Lung (tissue), 12 donors: ENCODE data around the gene TCEANC. TPM values are rescaled to one million over a fixed set of nuclear protein-coding genes. Genes with fewer than 3 reads are reported as not detected.

Experiments
- ATAC-seq: fragments of 200-7000 bp; cut with Tn5 transposase; one replicate; pipeline ENCODE4 v1.9.1; 2020; ENCODE audit warnings: moderate number of reproducible peaks; ENCODE audit not compliant: insufficient read depth, low FRiP score
- DNase-seq, 3 donors: peaks; one replicate each; pipeline ENCODE4 v3.0.0-alpha.2; 2013 to 2017
- H3K27ac ChIP-seq, 2 donors: one replicate each; pipeline ENCODE4 v1.5.1; 2013; ENCODE audit warnings: mild to moderate bottlenecking in 2 of 2, moderate library complexity in 2 of 2, control low read depth in 1 of 2, inconsistent platforms in 1 of 2, low read depth in 1 of 2, low read length in 1 of 2
- H3K27me3 ChIP-seq, 3 donors: one replicate each; pipeline ENCODE4 v1.5.1; 2013; ENCODE audit warnings: low read length in 2 of 3; ENCODE audit not compliant: control insufficient read depth in 3 of 3, insufficient read depth in 3 of 3
- H3K36me3 ChIP-seq, 4 donors: one replicate each; pipeline ENCODE4 v1.5.1; 2013; ENCODE audit warnings: low read length in 4 of 4, mild to moderate bottlenecking in 1 of 4, moderate library complexity in 1 of 4; ENCODE audit not compliant: control insufficient read depth in 4 of 4, insufficient read depth in 4 of 4
- H3K4me1 ChIP-seq, 5 donors: one replicate each; pipeline ENCODE4 v1.5.1; 2013; ENCODE audit warnings: low read length in 5 of 5, mild to moderate bottlenecking in 2 of 5, moderate library complexity in 1 of 5; ENCODE audit not compliant: control insufficient read depth in 5 of 5, insufficient read depth in 5 of 5
- H3K4me3 ChIP-seq: one replicate; pipeline ENCODE4 v1.5.1; 2013; ENCODE audit warnings: mild to moderate bottlenecking, control low read depth, moderate library complexity
- H3K9ac ChIP-seq, 2 donors: one replicate each; pipeline ENCODE4 v1.5.1; 2013; ENCODE audit warnings: low read length in 2 of 2, control low read depth in 1 of 2; ENCODE audit not compliant: insufficient read depth in 1 of 2
- H3K9me3 ChIP-seq, 4 donors: one replicate each; pipeline ENCODE4 v1.5.1; 2013; ENCODE audit warnings: low read length in 3 of 4, mild to moderate bottlenecking in 1 of 4, moderate library complexity in 1 of 4; ENCODE audit not compliant: control insufficient read depth in 4 of 4, insufficient read depth in 3 of 4
- WGBS, 2 donors: extraction: QIAGEN DNeasy Blood & Tissue Kit; methylation state at CpG; one replicate each; pipeline ENCODE4 v1.1.7; 2013; 5-methylcytosine and 5-hydroxymethylcytosine counted together
- polyA plus RNA-seq, 2 donors: library from polyadenylated mRNA; stranded (reverse); fragments of 200-250 nt; gene quantifications; one replicate each; pipeline ENCODE4 v1.2.1, GENCODE V29; 2013
- total RNA-seq, 2 donors: library from RNA; depleted of rRNA in 1 of 2; stranded (reverse); fragments of >200 nt in 1 of 2; gene quantifications; one replicate each; pipeline ENCODE4 v1.2.1, GENCODE V29; 2014 to 2021
- TF ChIP-seq, protein P1 (sequence below): IDR thresholded peaks from 2 replicates; pipeline ENCODE4 v1.5.1; 2012; ENCODE audit warnings: mild to moderate bottlenecking; ENCODE audit errors: control extremely low read depth, extremely low read depth
- donor health status: control.
- donor health status: control.
- donor health status: Bipolar disorder and iron deficiency.
- donor health status: healthy.
- donor health status: DM: yes; HTN: yes; CAD: no.

The TCEANC gene
- total and polyA plus RNA-seq, 4 donors: 0.94 to 6.7 (median 2.7) TPM

DNA sequence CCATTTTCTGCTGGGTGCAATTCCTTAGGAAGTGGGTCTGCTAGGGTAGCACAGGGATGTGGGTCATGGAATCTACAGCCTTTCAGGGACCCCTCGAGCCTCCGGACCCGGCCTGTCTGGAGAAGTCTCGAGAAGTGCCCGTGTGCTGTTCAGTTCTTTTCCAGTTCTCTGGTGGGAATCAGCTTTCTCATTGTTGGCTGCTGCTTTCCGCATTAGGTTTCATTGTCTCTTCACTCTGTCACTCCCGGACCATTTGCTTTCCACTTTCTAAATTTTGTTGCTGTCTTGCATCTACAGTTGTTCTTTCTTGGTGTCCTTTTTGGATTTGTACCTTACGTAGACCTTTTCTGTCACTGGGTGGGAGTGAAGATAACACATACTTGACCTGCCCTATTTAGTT is 42.0 kb downstream of the TCEANC start:
- ATAC-seq: no peak
- Histone ChIP-seq H3K27ac (no peak overlapping the region), H3K27me3 (peaks cover 0 to 41% (median 39%) of the 10 kb centered on the region in 3 donors), H3K9ac (no peak overlapping the region), H3K9me3 (no peaks in the 10 kb centered on the region), H3K4me1 (peaks cover 0 to 24% (median 3%) of the 10 kb centered on the region in 5 donors), H3K36me3 (no peaks in the 10 kb centered on the region), H3K4me3 (no peak overlapping the region)
- TF ChIP-seq, protein P1, sequence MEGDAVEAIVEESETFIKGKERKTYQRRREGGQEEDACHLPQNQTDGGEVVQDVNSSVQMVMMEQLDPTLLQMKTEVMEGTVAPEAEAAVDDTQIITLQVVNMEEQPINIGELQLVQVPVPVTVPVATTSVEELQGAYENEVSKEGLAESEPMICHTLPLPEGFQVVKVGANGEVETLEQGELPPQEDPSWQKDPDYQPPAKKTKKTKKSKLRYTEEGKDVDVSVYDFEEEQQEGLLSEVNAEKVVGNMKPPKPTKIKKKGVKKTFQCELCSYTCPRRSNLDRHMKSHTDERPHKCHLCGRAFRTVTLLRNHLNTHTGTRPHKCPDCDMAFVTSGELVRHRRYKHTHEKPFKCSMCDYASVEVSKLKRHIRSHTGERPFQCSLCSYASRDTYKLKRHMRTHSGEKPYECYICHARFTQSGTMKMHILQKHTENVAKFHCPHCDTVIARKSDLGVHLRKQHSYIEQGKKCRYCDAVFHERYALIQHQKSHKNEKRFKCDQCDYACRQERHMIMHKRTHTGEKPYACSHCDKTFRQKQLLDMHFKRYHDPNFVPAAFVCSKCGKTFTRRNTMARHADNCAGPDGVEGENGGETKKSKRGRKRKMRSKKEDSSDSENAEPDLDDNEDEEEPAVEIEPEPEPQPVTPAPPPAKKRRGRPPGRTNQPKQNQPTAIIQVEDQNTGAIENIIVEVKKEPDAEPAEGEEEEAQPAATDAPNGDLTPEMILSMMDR: no peak
- WGBS, 2 donors: 76 to 82% methylated on average over 8 of the region's 8 CpGs
- DNase-seq: no peak

DNA sequence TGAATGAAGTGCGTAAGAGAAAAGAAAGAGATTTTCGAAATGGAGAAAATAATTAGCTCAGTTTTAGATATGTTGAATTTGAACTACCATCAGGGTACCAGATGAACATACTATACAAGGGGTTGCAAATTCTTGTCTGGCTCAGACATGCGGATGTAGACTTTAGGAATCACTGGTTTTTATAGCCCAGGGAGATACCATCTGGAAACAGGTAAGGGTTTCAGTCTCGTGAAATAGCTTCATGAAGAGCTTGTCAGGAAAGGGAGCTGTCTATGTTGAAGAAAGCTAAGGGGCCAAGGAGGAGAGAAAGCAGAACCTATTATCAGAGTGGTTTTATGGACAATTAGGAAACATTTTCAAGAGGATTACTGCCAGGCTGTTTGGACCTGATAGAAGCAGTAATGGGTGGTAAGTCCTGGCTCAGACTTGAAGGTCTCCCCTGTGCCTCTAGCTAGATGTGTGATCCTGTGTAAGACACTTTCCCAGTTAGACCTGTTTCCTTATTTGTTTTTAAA is 42.7 kb downstream of the TCEANC start:
- no peak overlapping the region for H3K9ac ChIP-seq
- peaks cover 0 to 40% (median 34%) of the 10 kb centered on the region in 3 donors for H3K27me3 ChIP-seq
- TF ChIP-seq, protein P1: no peak
- DNase-seq (no peak), ATAC-seq (no peak)
- no peaks in the 10 kb centered on the region for H3K9me3 ChIP-seq
- no peak overlapping the region for H3K4me3 ChIP-seq
- WGBS, 2 donors: 78 to 85% methylated on average over 4 of the region's 4 CpGs
- peaks cover 0 to 25% (median 3%) of the 10 kb centered on the region in 5 donors for H3K4me1 ChIP-seq
- H3K36me3 ChIP-seq: no peaks in the 10 kb centered on the region
- no peak overlapping the region for H3K27ac ChIP-seq

DNA sequence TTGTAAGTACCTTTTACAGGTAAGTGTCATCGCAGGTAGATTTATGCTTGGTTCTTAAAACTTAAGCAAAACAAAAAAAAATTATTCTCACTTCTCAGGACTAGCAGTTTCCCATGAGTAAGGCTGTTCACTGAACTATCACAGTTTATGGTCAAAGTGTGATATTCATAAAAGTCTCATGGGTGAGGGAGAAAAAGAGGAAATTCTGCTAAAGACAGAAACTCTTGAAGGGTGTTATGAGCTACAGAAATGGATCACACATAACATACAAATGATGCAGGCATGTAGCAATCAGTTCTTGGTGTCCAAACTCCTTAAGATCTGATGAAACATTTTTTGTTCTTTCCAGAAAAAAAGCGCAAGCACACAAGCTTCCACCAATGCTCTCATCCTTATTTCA is 44.5 kb downstream of the TCEANC start:
- H3K9me3 ChIP-seq: no peaks in the 10 kb centered on the region
- H3K27ac ChIP-seq: no peak overlapping the region
- DNase-seq (no peak), ATAC-seq (no peak)
- H3K4me1 ChIP-seq: peaks cover 0 to 25% (median 6%) of the 10 kb centered on the region in 5 donors
- no peaks in the 10 kb centered on the region for H3K36me3 ChIP-seq
- H3K4me3 ChIP-seq: no peak overlapping the region
- TF ChIP-seq, protein P1: no peak
- H3K27me3 ChIP-seq: peaks cover 0 to 50% (median 35%) of the 10 kb centered on the region in 3 donors
- no peak overlapping the region for H3K9ac ChIP-seq
- 72 to 84% methylated on average over 2 of the region's 2 CpGs for WGBS, 2 donors

DNA sequence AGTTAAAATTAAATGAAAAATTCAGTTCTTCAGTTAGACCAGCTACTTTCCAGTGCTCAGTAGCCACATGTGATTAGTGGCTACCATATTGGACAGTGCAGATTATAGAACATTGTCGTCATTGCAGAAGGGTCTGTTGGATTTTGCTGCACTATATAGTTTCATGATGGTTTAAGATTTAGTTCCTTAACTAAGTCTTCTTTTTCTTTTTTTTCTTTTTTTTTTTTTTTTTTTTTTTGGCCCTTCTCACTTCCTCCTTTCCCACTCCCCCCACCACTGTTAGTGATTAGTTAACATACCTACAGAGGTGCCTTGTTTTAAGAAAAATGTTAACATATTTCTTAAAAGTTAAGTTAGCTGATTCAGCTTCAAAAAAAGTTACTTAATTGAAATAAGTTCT is 45.0 kb downstream of the TCEANC start:
- TF ChIP-seq, protein P1: no peak
- Histone ChIP-seq H3K4me3 (no peak overlapping the region), H3K27ac (no peak overlapping the region), H3K36me3 (no peaks in the 10 kb centered on the region), H3K4me1 (peaks cover 0 to 25% (median 6%) of the 10 kb centered on the region in 5 donors), H3K27me3 (peaks cover 0 to 49% (median 30%) of the 10 kb centered on the region in 3 donors), H3K9me3 (no peaks in the 10 kb centered on the region), H3K9ac (no peak overlapping the region)
- ATAC-seq (no peak), DNase-seq (no peak)
- 68 to 90% methylated on average over 1 of the region's 1 CpG for WGBS, 2 donors
